HG03095 (cell line): ENCODE measurements around the gene ZNF716.
"Not testable (repeated sequence)": the region's sequence is repeated elsewhere in the genome, so short reads cannot be mapped to it uniquely, and the experiment has no call there.

Source experiments
- ATAC-seq: cut with Tn5 transposase; IDR thresholded peaks from one replicate; pipeline ENCODE4 v1.9.1; 2021; ENCODE audit warnings: moderate library complexity; ENCODE audit not compliant: unreplicated experiment

The ZNF716 gene

GRCh38 chr7:57425969-57426628, 23.9 kb upstream of the ZNF716 start:
- no peak for ATAC-seq

GRCh38 chr7:57426629-57427003, 23.4 kb upstream of the ZNF716 start:
- ATAC-seq = no peak

- ATAC-seq = no peak
Measured at GRCh38 chr7:57427146-57427545, 22.8 kb upstream of the ZNF716 start.

- no peak for ATAC-seq
Measured at GRCh38 chr7:57427594-57427993, 22.4 kb upstream of the ZNF716 start.

GRCh38 chr7:57432583-57432982, 17.4 kb upstream of the ZNF716 start:
- ATAC-seq = no peak

GRCh38 chr7:57437581-57437980, 12.4 kb upstream of the ZNF716 start:
- ATAC-seq = no peak

- ATAC-seq = no peak
Measured at GRCh38 chr7:57438244-57438643, 11.7 kb upstream of the ZNF716 start.

- no peak for ATAC-seq
Measured at GRCh38 chr7:57443567-57443966, 6.4 kb upstream of the ZNF716 start.

GRCh38 chr7:57469186-57469828, 19.3 kb downstream of the ZNF716 start:
- ATAC-seq = not testable (repeated sequence)

- ATAC-seq = not testable (repeated sequence)
Measured at GRCh38 chr7:57480304-57480703, 30.3 kb downstream of the ZNF716 start.

- ATAC-seq = not testable (repeated sequence)
Measured at GRCh38 chr7:57485022-57485421, 35.0 kb downstream of the ZNF716 start.

- ATAC-seq = no peak
Measured at GRCh38 chr7:57487957-57488356, 38.0 kb downstream of the ZNF716 start.

- not testable (repeated sequence) for ATAC-seq
Measured at GRCh38 chr7:57495111-57495510, 45.1 kb downstream of the ZNF716 start.

- no peak for ATAC-seq
Measured at GRCh38 chr7:57496395-57496794, 46.4 kb downstream of the ZNF716 start.

- ATAC-seq = no peak
Measured at GRCh38 chr7:57505176-57505575, 55.2 kb downstream of the ZNF716 start.
